PC-3 (cell line): ENCODE measurements around the gene ZBTB40. TPM values are rescaled to one million over a fixed set of nuclear protein-coding genes. Genes with fewer than 3 reads are reported as not detected.

Experiments used
- ATAC-seq: fragments of 200-7000 bp; cut with Tn5 transposase; 2 replicates; pipeline ENCODE4 v1.9.1; 2020; ENCODE audit warnings: mild to moderate bottlenecking, moderate library complexity
- BruUV-seq: library from RNA; stranded (reverse); fragments of 400-500 nt; replicated peaks from 2 replicates; lab custom pipeline; 2021; lab: Mats Ljungman, UMichigan
- CTCF ChIA-PET: fragments of 300-600 bp; sonication (Branson Sonifier 250); formaldehyde crosslinking; loops from one replicate; lab custom pipeline; 2022; ENCODE audit warnings: antibody characterized with exemption; lab: Charles Lee
- POLR2A ChIA-PET: fragments of 300-600 bp; sonication (Branson Sonifier 250); formaldehyde crosslinking; loops from one replicate; lab custom pipeline; 2022; ENCODE audit warnings: antibody characterized with exemption; ENCODE audit not compliant: unreplicated experiment; lab: Charles Lee
- DNase-seq: peaks from one replicate; pipeline ENCODE4 v3.0.0-alpha.2; 2015
- H2AFZ ChIP-seq: fragments of 300-600 bp; sonication (generic); 2 replicates; pipeline ENCODE4 v1.6.0; 2016; ENCODE audit warnings: antibody characterized with exemption, low read length
- H3F3A ChIP-seq: fragments of 300-600 bp; sonication (generic); one replicate; pipeline ENCODE4 v1.6.0; 2017; ENCODE audit warnings: antibody characterized with exemption, low read length, control low read depth, mild to moderate bottlenecking; ENCODE audit not compliant: unreplicated experiment
- H3K27ac ChIP-seq: fragments of 300-600 bp; sonication (generic); 2 replicates; pipeline ENCODE4 v1.5.1; 2016; ENCODE audit warnings: mild to moderate bottlenecking, low read length
- H3K27me3 ChIP-seq: fragments of 300-600 bp; sonication (generic); 2 replicates; pipeline ENCODE4 v1.6.1; 2016; ENCODE audit warnings: low read length, mixed read lengths
- H3K36me3 ChIP-seq: fragments of 300-600 bp; sonication (generic); 2 replicates; pipeline ENCODE4 v1.6.1; 2016; ENCODE audit warnings: low read depth, mixed run types, low read length, mixed read lengths
- H3K4me1 ChIP-seq: fragments of 300-600 bp; sonication (generic); 2 replicates; pipeline ENCODE4 v1.5.1; 2016; ENCODE audit warnings: low read length; ENCODE audit not compliant: insufficient read depth
- H3K4me2 ChIP-seq: fragments of 300-600 bp; sonication (generic); 2 replicates; pipeline ENCODE4 v1.6.0; 2016; ENCODE audit warnings: low read length
- H3K4me3 ChIP-seq: fragments of 300-600 bp; sonication (generic); 2 replicates; pipeline ENCODE4 v1.5.1; 2016; ENCODE audit warnings: mild to moderate bottlenecking, low read length, mixed read lengths
- H3K79me2 ChIP-seq: fragments of 300-600 bp; sonication (generic); 2 replicates; pipeline ENCODE4 v1.6.1; 2017; ENCODE audit warnings: low read length, mixed read lengths
- H3K9ac ChIP-seq: fragments of 300-600 bp; sonication (generic); 2 replicates; pipeline ENCODE4 v1.6.0; 2016; ENCODE audit warnings: mild to moderate bottlenecking, low read length
- H3K9me2 ChIP-seq: fragments of 300-600 bp; sonication (generic); replicated peaks from 2 replicates; pipeline ENCODE4 v1.6.1; 2016; ENCODE audit warnings: mixed run types, low read length, mixed read lengths
- H3K9me3 ChIP-seq: fragments of 300-600 bp; sonication (generic); 2 replicates; pipeline ENCODE4 v1.6.1; 2016; ENCODE audit warnings: low read length, mixed read lengths
- H4K20me1 ChIP-seq: fragments of 300-600 bp; sonication (generic); 2 replicates; pipeline ENCODE4 v1.6.1; 2016; ENCODE audit warnings: low read length, mixed read lengths
- EZH2 ChIP-seq: fragments of 300-600 bp; sonication (generic); IDR thresholded peaks from one replicate; pipeline ENCODE4 v1.6.1; 2017; ENCODE audit warnings: antibody characterized with exemption, mild to moderate bottlenecking, low read length; ENCODE audit not compliant: unreplicated experiment
- EZH2phosphoT487 ChIP-seq: fragments of 300-600 bp; sonication (generic); IDR thresholded peaks from 2 replicates; pipeline ENCODE4 v1.6.1; 2018; ENCODE audit warnings: mild to moderate bottlenecking, antibody characterized with exemption, low read length, borderline replicate concordance
- intact Hi-C: fragments of 100-400 bp; cut with micrococcal nuclease; formaldehyde crosslinking; loops from 2 replicates; pipeline ENCODE4 v1.9.0; 2023
- total RNA-seq: library from RNA; depleted of rRNA; stranded (reverse); fragments of >200 nt; gene quantifications from 2 replicates; pipeline ENCODE4 v1.2.3, GENCODE V29; 2014
- TF ChIP-seq, protein P1 (sequence below): fragments of 300-600 bp; sonication (generic); conservative IDR thresholded peaks from 2 replicates; pipeline ENCODE4 v1.5.1; 2017; ENCODE audit warnings: antibody characterized with exemption, low read depth, mild to moderate bottlenecking, low read length

ZBTB40 gene
- total RNA-seq, 1 experiment from 2014 or later, result 20.2 TPM

DNA sequence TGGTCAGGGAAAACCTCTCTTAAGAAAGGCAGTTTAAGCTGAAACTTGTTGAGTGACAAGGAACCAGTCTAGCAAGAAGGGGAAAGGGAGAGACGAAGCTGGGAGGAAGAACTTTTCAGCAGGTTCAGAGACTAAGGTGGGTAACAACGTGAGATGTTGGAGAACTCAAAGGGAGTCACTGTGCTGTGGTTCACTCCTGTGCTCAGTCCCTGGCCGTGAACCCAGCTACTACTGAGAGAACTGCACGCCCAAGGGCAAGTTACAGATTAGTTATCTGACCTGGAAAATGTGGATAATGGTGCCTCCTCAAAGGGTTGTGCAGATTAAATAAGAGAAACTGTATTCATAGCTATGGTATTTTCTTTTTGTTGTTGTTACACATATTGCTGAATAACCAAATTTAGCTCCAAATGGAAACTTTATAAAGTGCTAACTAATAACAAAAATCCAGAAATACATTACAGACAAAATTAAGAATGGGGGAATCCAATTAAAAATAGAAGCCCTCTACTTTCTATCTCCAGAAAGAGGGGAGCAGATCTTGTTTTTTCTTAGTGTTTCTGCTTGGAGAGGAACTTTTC lies 2.9 kb downstream of the ZBTB40 start:
- H3K4me3 ChIP-seq, result no peak overlapping the region
- no peaks in the 10 kb centered on the region for H3K9me2 ChIP-seq
- no peak overlapping the region for H2AFZ ChIP-seq
- DNase-seq (no peak), ATAC-seq (no peak)
- H3F3A ChIP-seq, result no peaks in the 10 kb centered on the region
- peaks cover 19% of the 10 kb centered on the region for H3K4me1 ChIP-seq
- H3K79me2 ChIP-seq, result peaks cover 71% of the 10 kb centered on the region
- H3K9ac ChIP-seq, result no peak overlapping the region
- H3K27me3 ChIP-seq, result no peaks in the 10 kb centered on the region
- no TSS peak for BruUV-seq
- ChIA-PET CTCF (interaction anchor here (0.5 kb wide), 1 partner anchor 49 kb away, joined by 3 read pairs; no protein-coding TSS in a partner anchor), POLR2A (no interaction called here)
- TF ChIP-seq EZH2, result no peak
- TF ChIP-seq, protein P1, sequence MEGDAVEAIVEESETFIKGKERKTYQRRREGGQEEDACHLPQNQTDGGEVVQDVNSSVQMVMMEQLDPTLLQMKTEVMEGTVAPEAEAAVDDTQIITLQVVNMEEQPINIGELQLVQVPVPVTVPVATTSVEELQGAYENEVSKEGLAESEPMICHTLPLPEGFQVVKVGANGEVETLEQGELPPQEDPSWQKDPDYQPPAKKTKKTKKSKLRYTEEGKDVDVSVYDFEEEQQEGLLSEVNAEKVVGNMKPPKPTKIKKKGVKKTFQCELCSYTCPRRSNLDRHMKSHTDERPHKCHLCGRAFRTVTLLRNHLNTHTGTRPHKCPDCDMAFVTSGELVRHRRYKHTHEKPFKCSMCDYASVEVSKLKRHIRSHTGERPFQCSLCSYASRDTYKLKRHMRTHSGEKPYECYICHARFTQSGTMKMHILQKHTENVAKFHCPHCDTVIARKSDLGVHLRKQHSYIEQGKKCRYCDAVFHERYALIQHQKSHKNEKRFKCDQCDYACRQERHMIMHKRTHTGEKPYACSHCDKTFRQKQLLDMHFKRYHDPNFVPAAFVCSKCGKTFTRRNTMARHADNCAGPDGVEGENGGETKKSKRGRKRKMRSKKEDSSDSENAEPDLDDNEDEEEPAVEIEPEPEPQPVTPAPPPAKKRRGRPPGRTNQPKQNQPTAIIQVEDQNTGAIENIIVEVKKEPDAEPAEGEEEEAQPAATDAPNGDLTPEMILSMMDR, result no peak
- TF ChIP-seq EZH2phosphoT487, result no peak
- no peaks in the 10 kb centered on the region for H3K36me3 ChIP-seq
- 0 out of 2 replicates have a peak, but pooled peaks cover 3% of the 10 kb centered on the region for H4K20me1 ChIP-seq
- intact Hi-C loops, result no loop called here
- H3K27ac ChIP-seq, result no peak overlapping the region
- no peak overlapping the region for H3K4me2 ChIP-seq
- H3K9me3 ChIP-seq, result no peaks in the 10 kb centered on the region

DNA sequence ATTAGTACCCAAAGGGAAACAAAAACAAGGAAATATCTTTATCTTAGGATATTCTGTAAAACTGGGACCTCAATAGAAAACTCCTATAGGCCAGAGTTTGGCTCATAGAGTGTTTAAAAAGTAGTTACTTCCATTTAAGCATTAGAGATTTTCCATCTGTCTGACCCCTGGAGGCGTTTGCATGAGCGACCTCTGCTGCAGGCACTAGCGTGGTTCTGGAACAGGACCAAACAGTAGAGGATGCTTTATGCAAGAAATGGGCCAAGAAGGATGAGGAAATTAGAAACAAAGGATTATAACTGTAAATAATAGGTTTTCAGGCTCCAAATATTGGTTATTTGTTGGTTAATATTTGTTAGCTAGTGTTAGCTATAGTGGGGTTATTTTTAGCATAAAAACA lies 5.7 kb downstream of the ZBTB40 start:
- POLR2A ChIA-PET, result no interaction called here

DNA sequence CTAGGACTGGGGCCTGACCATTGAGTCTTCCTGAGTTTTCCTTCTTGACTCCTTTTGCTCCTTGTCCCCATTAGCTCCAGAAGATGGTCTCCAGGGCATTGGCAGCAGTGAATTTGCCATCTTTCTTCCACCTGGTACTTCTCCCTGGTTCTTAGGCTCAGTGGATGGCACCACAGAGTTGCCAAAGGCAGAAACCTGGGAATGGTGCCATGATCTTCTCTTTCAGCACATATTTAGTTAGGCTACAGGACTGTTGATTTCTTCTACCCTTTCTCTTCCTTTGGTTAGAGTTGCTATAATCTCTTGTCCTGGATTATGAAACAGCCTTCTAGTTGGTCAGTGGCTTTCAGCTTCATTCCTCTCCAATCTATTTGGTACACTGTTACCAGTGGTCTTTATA lies 6.2 kb downstream of the ZBTB40 start:
- BruUV-seq, result no TSS peak
- H3K9me3 ChIP-seq, result no peaks in the 10 kb centered on the region
- H3K9me2 ChIP-seq, result no peaks in the 10 kb centered on the region
- H3K4me1 ChIP-seq, result peaks cover 9% of the 10 kb centered on the region
- no peak overlapping the region for H2AFZ ChIP-seq
- no peak overlapping the region for H3K4me3 ChIP-seq
- ATAC-seq, result no peak
- intact Hi-C loops, result no loop called here
- no peak overlapping the region for H3K27ac ChIP-seq
- H3F3A ChIP-seq, result no peaks in the 10 kb centered on the region
- CTCF ChIA-PET, result no interaction called here
- H3K9ac ChIP-seq, result no peak overlapping the region
- peaks cover 89% of the 10 kb centered on the region for H3K79me2 ChIP-seq
- no peak for DNase-seq
- H3K27me3 ChIP-seq, result no peaks in the 10 kb centered on the region
- TF ChIP-seq EZH2phosphoT487 (no peak), EZH2 (no peak)
- TF ChIP-seq, protein P1, result no peak
- H4K20me1 ChIP-seq, result 0 out of 2 replicates have a peak, but pooled peaks cover 4% of the 10 kb centered on the region
- no peak overlapping the region for H3K4me2 ChIP-seq
- POLR2A ChIA-PET, result no interaction called here
- no peaks in the 10 kb centered on the region for H3K36me3 ChIP-seq

More for the DNA sequence above, 5.7 kb downstream of the ZBTB40 start:
- H4K20me1 ChIP-seq, result 0 out of 2 replicates have a peak, but pooled peaks cover 4% of the 10 kb centered on the region
- no peaks in the 10 kb centered on the region for H3F3A ChIP-seq
- H2AFZ ChIP-seq, result no peak overlapping the region
- H3K9me2 ChIP-seq, result no peaks in the 10 kb centered on the region
- peaks cover 89% of the 10 kb centered on the region for H3K79me2 ChIP-seq
- no peaks in the 10 kb centered on the region for H3K27me3 ChIP-seq
- no peak overlapping the region for H3K27ac ChIP-seq
- CTCF ChIA-PET, result no interaction called here
- no peak for TF ChIP-seq EZH2phosphoT487
- no peak for TF ChIP-seq EZH2
- TF ChIP-seq, protein P1, result no peak
- no peaks in the 10 kb centered on the region for H3K36me3 ChIP-seq
- no peaks in the 10 kb centered on the region for H3K9me3 ChIP-seq
- ATAC-seq (no peak), DNase-seq (no peak)
- BruUV-seq, result no TSS peak
- peaks cover 10% of the 10 kb centered on the region for H3K4me1 ChIP-seq
- intact Hi-C loops, result no loop called here
- no peak overlapping the region for H3K4me2 ChIP-seq
- H3K9ac ChIP-seq, result no peak overlapping the region
- no peak overlapping the region for H3K4me3 ChIP-seq
